NCI-H82 treated with DMSO at 0.1 percent for 48 hours (cell line): ENCODE data around the gene FLT3LG.

Source experiments
- DNase-seq: peaks from one replicate; lab custom pipeline; 2025; ENCODE audit not compliant: unreplicated experiment; lab: John Stamatoyannopoulos, UW

Gene FLT3LG

GRCh38 chr19:49507803-49508494 lies 33.9 kb downstream of the FLT3LG start:
- peak; percentile 51 for DNase-seq

GRCh38 chr19:49512970-49513745 lies 39.1 kb downstream of the FLT3LG start:
- DNase-seq = no peak

DNA sequence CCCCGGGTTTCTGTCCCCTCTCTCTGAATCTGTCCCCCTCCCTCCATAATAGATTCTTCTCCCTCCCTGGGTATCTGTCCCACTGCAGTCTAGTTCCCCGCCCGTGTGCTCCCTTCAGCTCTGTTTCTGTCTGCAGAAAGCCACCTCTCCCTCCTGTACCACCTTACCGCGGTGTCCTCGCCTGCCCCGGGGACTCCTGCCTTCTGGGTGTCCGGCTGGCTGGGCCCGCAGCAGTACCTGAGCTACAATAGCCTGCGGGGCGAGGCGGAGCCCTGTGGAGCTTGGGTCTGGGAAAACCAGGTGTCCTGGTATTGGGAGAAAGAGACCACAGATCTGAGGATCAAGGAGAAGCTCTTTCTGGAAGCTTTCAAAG lies 39.7 kb downstream of the FLT3LG start:
- DNase-seq = no peak

DNA sequence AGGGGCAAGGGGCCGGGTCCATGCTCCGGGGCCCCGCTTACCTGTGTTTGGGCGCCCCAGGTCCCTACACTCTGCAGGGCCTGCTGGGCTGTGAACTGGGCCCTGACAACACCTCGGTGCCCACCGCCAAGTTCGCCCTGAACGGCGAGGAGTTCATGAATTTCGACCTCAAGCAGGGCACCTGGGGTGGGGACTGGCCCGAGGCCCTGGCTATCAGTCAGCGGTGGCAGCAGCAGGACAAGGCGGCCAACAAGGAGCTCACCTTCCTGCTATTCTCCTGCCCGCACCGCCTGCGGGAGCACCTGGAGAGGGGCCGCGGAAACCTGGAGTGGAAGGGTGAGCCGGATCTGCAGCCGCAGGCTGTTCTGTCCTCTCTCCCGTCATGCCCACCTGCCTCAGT lies 40.1 kb downstream of the FLT3LG start:
- no peak for DNase-seq

DNA sequence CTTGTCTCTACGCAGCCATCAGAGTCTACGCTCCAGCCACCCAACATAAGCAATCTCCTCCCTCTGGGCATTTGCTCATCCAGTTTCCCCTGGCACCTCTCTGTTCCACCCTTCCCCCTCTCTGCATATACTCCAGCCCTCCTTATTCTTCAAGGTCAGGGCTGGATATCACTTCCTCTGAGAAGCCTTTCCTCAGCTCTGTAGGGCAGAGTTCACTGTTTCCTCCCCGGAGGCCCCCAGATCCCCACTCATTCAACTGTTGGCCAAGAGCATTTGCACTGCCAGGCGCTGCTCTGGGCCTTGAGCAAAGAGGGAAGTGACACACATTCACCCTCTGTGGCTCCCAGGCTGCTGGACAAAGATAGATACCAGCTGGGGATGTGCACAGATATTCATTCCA lies 41.8 kb downstream of the FLT3LG start:
- DNase-seq = no peak

GRCh38 chr19:49518033-49518432 lies 44.0 kb downstream of the FLT3LG start:
- DNase-seq = no peak

DNA sequence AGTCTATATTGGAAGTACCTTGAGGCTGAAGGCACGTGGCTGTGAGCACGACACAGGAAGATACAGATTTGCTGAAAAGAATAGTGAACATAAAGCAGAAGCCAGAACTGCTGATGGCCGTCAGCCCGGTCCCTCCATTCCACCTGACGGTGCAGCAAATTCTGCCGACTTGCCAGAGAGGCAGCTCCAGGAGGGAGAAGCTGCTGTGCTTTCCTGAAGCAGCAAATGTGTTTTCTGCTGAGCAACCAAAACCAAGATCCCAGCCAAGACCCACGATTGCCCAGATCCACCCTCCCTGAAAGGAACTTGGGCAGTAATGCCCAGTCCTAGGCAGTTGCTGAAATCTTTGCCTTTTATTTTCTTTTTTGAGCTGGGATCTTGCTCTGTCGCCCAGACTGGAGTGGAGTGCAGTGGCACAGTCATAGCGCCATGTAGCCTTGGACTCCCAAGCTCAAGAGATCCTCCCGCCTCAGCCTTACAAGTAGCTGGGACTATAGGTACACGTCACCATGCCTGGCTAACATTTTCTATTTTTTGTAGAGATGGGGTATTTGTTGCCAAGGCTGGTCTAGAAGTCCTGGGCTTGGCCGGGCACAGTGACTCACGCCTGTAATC lies 46.8 kb downstream of the FLT3LG start:
- DNase-seq = no peak

DNA sequence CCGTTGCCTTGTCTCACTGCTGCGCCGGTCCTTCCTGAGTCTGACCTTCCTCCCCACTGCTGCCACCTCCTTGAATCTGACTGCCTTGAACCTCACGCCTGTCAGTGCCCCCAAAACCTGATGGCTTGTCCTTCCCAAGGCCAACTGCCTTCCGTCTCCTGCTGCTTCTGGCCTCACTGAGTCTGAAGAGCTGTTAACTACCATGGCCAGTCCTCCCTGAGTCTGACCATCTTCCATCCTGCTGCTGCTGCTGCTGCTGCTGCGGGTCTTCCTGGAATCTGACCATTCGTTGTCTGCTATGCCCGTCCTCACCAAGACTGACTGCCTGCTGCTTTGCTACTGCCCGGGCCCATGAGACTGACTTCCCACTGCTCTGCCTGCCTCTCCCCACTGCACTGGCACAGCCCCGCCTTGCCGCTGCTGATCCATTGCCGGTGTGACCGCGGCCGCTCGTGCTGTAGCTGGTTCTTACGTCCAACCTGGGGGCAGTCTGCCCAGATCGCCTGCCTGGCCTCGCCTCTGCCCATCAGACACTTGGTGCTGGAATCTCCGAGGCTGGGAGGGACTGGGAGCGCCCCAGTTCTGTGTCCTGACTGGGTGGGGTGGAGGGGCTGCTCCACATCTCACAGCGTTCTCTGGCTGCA lies 50.9 kb downstream of the FLT3LG start:
- DNase-seq = no peak

DNA sequence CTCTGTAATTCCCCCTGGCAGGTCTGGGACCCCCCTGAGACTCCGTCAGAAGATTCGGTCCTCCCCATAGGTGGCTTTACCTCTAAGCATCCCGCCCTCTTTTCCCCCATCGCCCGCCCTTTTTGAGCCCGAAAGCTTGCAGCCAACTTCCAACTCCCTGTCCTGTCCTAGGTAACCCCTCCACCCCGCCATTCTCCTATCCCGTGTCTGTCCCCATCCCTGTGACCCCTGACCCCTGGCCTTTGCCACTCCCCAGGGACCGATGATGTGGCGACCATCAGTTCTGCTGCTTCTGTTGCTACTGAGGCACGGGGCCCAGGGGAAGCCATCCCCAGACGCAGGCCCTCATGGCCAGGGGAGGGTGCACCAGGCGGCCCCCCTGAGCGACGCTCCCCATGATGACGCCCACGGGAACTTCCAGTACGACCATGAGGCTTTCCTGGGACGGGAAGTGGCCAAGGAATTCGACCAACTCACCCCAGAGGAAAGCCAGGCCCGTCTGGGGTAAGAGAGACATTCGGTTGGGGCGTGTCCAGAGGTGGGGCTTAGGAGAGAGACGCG lies 54.3 kb downstream of the FLT3LG start:
- no peak for DNase-seq

DNA sequence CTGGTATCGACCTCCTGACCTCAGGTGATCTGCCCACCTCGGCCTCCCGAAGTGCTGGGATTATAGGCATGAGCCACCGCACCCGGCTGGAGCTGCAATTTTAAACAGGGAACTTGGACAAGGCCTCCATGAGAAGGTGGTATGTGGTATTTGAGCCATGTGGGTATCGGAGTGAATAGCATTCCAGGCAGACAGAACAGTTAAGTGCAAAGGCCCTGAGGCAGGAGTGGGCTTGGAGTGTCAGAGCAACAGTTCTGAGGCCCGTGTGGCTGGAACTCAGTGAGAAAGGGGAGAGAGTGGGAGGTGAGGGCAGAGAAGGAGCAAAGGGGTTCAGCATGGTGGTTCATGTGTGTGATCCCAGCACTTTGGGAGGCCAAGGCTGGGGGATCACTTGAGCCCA lies 56.7 kb downstream of the FLT3LG start:
- no peak for DNase-seq

GRCh38 chr19:49533551-49534488 lies 59.8 kb downstream of the FLT3LG start:
- DNase-seq = peak; percentile 52

DNA sequence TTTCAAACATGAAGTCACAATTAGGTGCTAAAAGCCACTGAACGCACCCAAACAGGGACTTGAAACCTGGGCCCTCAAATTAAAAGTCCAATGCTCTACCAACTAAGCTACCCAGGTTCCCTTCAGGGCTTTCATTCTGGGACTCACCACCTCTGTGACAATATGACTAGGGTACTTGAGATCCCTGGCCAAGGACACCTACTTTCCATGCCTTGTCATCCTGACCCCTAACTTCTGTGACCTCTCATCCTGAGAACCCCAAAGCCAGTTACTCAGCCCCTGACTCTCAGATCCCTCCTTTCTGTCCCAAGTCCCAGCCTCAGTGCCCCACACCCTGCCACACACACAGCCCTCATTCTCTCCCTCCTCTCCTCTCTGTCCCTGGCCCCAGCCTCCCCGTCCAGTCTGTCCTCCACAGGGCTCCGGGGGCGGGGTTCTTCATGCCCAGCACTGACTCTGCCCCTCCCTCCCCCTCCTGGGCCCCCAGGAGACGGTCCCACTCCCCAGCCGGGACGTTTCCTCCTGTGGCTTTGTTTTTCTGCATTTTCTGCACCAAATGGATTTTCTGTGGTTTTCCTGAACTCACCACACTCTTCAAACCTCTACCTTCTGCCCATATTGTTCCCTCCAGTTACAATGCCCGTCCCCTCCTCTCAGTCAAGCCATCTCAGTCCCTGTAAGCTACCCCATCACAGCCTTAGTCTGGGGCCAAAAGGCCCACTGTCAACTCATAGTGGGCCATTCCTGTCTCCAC lies 60.8 kb downstream of the FLT3LG start:
- DNase-seq = no peak
